Activated T-cell treated with anti-CD3 and anti-CD28 coated beads for 48 hours (primary cell): Measurements from ENCODE around the gene CHST13.
"Not testable (repeated sequence)": the region's sequence is repeated elsewhere in the genome, so short reads cannot be mapped to it uniquely, and the experiment has no call there.

Experiments
- DNase-seq: peaks from one replicate; pipeline ENCODE4 v3.0.0-alpha.2; 2020; ENCODE audit warnings: low read depth

CHST13 gene

DNA sequence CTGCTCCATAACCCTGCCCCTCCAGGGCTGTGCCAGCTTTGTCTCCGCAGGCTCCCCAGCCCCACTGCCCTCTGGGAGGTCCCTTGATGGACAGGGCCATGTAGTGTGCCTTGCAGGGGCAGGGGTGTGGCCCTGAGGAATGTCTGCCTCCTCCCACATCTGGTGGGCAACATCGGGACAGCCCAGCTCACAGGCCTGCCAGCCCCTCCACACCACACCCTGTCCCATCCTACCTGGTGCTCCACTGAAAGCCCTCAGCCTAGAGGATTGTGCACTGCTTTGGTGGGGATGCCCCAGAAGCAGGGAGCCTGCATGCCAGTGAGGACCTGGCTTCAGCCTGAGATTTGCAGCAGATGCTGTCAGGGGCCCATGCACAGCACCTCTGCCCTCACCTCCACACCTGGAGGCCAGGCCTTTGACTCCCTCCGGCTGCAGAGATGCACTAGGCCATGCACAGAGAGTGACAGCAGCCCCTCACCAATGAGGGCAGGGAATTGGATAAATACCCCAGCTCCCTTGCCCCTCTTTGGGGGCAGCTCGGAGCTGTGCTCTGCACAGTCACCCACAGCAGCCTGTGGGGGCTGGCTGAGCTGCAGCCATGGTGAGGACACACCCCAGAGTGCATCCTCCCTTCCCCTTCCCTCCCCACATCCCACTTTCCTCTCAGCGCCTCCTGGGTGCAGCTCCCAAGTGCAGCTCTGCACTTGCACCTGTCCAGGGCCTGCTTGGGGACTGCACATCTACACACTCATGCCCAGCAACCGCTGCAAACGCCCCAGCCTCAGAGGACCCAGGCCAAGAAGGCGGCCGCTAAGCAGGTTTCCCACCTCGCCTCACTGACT, 32.1 kb downstream of the CHST13 start:
- DNase-seq, result no peak

DNA sequence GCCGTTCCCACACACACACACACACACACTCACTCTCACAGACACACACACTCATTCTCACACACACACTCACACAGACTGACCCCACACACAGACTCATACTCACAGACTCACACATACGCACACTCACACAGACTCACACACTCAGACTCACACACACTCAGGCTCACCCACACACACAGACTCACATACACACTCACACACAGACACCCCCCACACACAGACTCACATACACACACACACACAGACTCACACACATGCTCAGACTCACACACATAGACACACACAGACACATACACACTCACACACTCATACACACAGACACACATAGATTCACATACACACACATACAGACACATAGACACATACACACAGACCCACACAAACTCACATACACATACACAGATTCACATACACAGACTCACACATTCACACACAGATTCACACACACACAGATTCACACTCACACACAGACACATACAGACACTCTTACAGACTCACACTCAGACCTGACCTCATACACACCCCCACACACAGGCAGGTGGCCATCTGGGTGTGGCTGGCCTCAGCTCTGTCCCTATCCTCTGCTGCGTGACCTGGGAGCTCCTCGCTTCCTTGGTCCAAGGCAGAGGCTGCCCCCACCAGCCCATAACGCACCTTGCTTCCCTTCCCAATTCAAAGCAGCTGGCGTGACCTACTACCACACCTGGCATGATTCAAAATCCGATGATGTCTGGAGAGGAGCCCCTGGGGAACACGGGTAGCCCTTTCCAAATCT, 32.9 kb downstream of the CHST13 start:
- no peak for DNase-seq

- no peak for DNase-seq
Observed at GRCh38 chr3:126557415-126557745, 33.4 kb downstream of the CHST13 start.

- no peak for DNase-seq
Observed at GRCh38 chr3:126557761-126558160, 33.8 kb downstream of the CHST13 start.

DNA sequence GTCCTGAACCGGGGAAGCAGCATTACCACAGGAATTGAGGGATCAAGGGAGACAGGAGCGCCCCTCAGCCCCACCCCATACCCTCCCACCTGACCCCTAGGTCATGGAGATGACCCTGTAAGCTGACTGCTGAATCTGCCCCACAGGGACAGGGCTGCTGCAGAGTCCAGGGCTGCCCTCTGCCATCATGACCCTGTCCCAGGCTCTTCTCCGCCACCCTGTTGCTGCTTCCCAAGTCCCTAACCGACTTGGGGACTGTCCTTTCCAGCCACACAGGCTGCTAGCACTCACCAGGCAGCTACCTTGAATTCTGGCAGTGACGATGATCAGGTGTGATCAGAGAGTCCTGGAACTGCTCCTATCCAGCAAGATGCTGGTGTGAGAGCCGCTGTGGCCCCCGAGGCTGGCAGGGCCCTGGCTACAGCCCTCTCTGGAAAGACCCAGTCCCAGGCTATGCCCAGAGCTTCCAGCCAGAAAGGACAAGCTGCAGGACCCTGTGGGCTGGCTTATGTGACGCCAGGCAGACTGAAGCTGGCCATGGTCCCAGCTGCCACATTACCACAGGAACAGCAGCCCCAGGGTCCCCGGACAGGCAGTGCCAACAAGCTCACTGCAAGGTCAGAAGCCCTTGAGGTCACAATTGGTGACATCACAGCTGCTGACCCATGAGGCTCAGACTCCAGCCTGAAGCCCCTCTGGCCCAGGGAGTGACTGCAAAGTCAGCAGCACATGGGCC, 34.5 kb downstream of the CHST13 start, which contains the start of gene C3orf22:
Gene C3orf22 (minus strand): TSS at position 597 of the 736 bp plus-strand sequence. CDS start 5,542 bp downstream, outside the sequence.
- no peak for DNase-seq

GRCh38 chr3:126562737-126563276, 38.9 kb downstream of the CHST13 start:
- no peak for DNase-seq

GRCh38 chr3:126567696-126568438, 43.9 kb downstream of the CHST13 start:
- DNase-seq, result no peak

DNA sequence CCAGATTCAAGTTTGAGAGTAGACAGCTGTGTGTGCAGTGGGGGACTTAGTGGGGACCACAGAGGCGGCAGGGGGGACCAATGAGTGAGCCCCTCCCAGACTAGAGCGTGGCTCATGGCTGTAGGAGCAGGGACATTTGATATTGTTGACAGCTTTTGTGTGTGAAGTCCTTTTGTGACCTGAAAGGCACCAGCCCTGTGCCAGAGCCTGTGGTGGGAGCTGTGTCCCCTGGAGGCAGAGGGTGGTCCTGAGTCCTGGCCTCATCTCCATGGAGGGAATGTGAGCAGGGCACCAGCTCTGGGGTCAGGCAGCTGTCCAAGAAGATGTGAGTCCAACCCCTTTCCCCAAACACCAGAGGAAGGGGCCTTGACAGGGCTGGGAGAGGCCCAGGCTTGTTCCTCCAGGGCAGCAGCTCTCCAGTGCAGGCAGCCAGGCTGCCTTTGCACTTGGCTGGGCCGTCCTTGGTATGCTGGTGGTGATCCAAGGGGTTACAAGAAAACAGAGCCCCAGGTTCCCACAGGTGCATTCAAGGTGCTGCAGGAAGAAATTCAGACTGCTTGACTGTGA, 44.9 kb downstream of the CHST13 start:
- no peak for DNase-seq

- no peak for DNase-seq
Observed at GRCh38 chr3:126569390-126569975, 45.5 kb downstream of the CHST13 start.

DNA sequence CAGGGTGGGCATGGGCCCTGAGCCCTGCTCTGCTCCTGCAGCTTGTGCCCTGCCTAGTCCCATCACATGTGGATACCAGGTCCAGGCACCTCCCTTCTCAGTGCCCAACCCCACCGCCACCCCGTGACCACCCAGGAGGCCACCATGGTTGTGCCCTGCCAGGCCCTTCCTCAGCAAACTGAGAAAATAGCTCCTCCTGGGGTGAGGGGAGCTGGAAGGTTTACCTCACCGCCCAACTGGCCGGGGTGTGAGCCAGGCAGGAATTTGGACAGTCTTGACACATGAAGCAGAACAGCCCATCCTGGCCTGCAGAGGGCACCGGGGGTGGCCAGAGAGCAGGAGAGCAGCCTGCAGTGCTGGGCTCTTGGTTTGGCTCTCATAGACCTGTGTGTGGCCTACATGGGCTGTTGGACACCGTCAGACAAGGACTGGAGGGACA, 46.2 kb downstream of the CHST13 start:
- no peak for DNase-seq

DNA sequence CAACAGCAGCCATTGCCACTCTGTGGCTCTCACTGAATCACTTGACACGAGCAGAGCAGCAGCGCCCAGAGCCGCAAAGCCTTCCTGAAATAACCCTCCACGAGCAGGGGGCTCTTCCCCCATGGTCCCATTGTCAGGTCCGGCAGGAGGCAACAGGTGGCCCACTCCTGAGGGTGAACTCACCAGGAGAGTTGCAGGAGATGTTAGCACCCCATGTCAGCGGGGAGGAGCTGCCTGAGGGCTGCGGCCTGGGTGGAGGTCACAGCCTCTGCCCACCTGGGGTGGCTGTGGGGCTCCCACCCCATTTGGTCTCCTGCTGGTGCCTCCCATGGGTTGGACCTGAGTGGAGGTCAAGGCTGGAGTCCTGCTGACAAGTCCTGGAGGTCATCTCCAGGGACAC, 47.1 kb downstream of the CHST13 start:
- DNase-seq, result no peak

DNA sequence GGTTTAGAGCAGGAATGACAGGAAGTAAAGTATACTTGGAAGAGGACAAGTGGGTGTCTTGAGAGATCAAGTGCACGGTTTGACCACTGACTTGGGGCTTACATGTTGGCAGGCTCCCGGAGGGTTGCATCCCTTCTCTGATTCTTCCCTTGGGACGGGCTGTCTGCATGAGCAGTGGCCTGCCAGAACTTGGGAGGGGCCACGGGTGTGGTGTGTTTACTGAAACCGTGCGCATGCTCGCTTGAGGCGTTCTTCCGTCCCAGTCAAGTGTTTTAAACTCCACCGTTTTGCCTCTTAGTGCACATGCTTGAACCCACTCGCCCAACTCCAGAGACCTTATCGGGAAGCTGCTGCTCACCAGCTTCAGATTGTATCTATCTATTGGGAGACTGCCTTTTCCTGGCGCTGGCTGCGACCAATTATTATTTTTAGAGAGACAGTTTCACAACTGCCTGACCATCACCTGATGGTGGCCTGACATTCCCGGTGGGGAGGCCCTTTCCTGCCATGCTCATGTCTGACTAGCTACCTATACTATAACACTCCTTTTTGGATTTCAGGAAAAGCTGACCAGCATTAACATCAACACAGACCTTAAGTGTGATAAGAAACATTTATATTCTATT, 49.6 kb downstream of the CHST13 start:
- DNase-seq, result no peak

- no peak for DNase-seq
Observed at GRCh38 chr3:126577261-126577660, 53.3 kb downstream of the CHST13 start.

GRCh38 chr3:126578702-126579101, 54.7 kb downstream of the CHST13 start:
- no peak for DNase-seq

GRCh38 chr3:126580746-126581145, 56.8 kb downstream of the CHST13 start:
- DNase-seq, result no peak

GRCh38 chr3:126581569-126581968, 57.6 kb downstream of the CHST13 start:
- DNase-seq, result no peak

DNA sequence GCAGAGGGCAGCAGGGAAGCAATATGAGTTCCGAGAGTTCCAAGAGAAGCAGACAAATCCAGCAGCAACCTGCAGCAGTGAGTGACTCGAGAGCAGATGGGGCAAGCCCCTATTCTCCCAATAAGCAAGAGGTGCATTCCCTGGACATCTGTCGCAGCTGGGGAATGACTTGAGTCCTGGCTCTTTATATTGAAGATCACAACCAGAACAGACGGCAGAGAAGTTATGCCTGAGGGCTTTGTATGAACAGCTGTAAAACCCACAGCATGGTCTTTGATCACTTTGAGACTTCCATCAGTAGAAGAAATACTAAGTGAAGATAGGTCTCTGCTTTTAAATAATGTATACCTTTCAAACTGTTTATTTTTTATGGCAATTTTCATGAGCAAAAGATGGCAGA, 58.4 kb downstream of the CHST13 start:
- no peak for DNase-seq

DNA sequence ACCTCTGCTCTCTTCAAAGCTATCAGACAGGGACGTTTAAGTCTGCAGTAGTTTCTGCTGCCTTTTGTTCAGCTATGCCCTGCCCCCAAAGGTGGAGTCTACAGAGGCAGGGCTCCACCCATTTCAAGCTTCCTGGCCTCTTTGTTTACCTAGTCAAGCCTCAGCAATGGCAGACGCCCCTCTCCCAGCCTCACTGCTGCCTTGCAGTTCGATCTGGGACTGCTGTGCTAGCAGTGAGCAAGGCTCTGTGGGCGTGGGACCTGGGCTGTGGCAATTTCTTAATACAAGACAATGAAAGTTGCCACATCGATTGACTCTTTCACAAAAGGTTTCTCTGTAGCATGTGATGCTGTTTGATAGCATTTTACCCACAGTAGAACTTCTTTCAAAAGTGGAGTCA, 67.6 kb downstream of the CHST13 start:
- DNase-seq, result not testable (repeated sequence)
